Sciatic nerve (tissue), 2 donors: ENCODE data around the gene SLC22A14. TPM values are rescaled to one million over a fixed set of nuclear protein-coding genes. Genes with fewer than 3 reads are reported as not detected.
"Not testable (repeated sequence)": the region's sequence is repeated elsewhere in the genome, so short reads cannot be mapped to it uniquely, and the experiment has no call there.

Source experiments
- ATAC-seq: fragments of 200-7000 bp; cut with Tn5 transposase; one replicate; pipeline ENCODE4 v1.9.1; 2020; ENCODE audit warnings: mild to moderate bottlenecking, moderate library complexity
- DNase-seq: peaks from one replicate; pipeline ENCODE4 v3.0.0-alpha.2; 2020; ENCODE audit warnings: low spot score
- intact Hi-C: fragments of 100-400 bp; cut with DNase I; formaldehyde crosslinking; loops from one replicate; pipeline ENCODE4 v1.14.2; 2022
- total RNA-seq: library from RNA; stranded (reverse); fragmentation: NEBNext Ultra II Directional; extraction: Animal tissue kit (Norgen Biotek cat#: 25700); gene quantifications from one replicate; pipeline ENCODE4 v1.2.1, GENCODE V29; 2021
- donor health status: DM: no; HTN: no; CAD: no.
- donor health status: DM: no; HTN: no; CAD: no.

SLC22A14 gene
- 0.13 TPM for total RNA-seq

GRCh38 chr3:38281895-38282686, at the start of gene SLC22A14:
TSS of gene SLC22A14 (plus strand) at chr3:38282294. CDS start at chr3:38306027, 23,733 bp downstream.
- DNase-seq (no peak), ATAC-seq (no peak)
- intact Hi-C loops: no loop called here

GRCh38 chr3:38232701-38233100, 49.4 kb upstream of the SLC22A14 start:
- DNase-seq: no peak
- ATAC-seq: no peak
- intact Hi-C loops: no loop called here

- DNase-seq (no peak), ATAC-seq (no peak)
- intact Hi-C loops: no loop called here
Measured at GRCh38 chr3:38235466-38235865, 46.6 kb upstream of the SLC22A14 start.

GRCh38 chr3:38238416-38239008, 43.6 kb upstream of the SLC22A14 start:
- DNase-seq (no peak), ATAC-seq (no peak)
- intact Hi-C loops: no loop called here

GRCh38 chr3:38242812-38243211, 39.3 kb upstream of the SLC22A14 start:
- ATAC-seq, intact Hi-C loops, DNase-seq: not testable (repeated sequence)

- intact Hi-C loops: no loop called here
- DNase-seq (no peak), ATAC-seq (no peak)
Measured at GRCh38 chr3:38245930-38246329, 36.2 kb upstream of the SLC22A14 start.

- no peak for DNase-seq
- intact Hi-C loops: no loop called here
- peak; percentile 89 for ATAC-seq
Measured at GRCh38 chr3:38247366-38248035, 34.6 kb upstream of the SLC22A14 start.

GRCh38 chr3:38250198-38250597, 31.9 kb upstream of the SLC22A14 start:
- DNase-seq: no peak
- intact Hi-C loops: no loop called here
- no peak for ATAC-seq

GRCh38 chr3:38251197-38251596, 30.9 kb upstream of the SLC22A14 start:
- intact Hi-C loops: no loop called here
- ATAC-seq (no peak), DNase-seq (no peak)

GRCh38 chr3:38253704-38254103, 28.4 kb upstream of the SLC22A14 start:
- DNase-seq (no peak), ATAC-seq (no peak)
- intact Hi-C loops: no loop called here

GRCh38 chr3:38254872-38255271, 27.2 kb upstream of the SLC22A14 start:
- no peak for DNase-seq
- no peak for ATAC-seq
- intact Hi-C loops: no loop called here

GRCh38 chr3:38255627-38256026, 26.5 kb upstream of the SLC22A14 start:
- intact Hi-C loops: no loop called here
- DNase-seq (no peak), ATAC-seq (peak; percentile 93)

- ATAC-seq (no peak), DNase-seq (no peak)
- intact Hi-C loops: no loop called here
Measured at GRCh38 chr3:38257583-38257982, 24.5 kb upstream of the SLC22A14 start.

GRCh38 chr3:38260474-38260873, 21.6 kb upstream of the SLC22A14 start:
- ATAC-seq: no peak
- intact Hi-C loops: no loop called here
- DNase-seq: no peak

- ATAC-seq: no peak
- DNase-seq: no peak
- intact Hi-C loops: no loop called here
Measured at GRCh38 chr3:38264353-38264771, 17.7 kb upstream of the SLC22A14 start.

GRCh38 chr3:38264779-38265178, 17.3 kb upstream of the SLC22A14 start:
- DNase-seq: no peak
- intact Hi-C loops: no loop called here
- ATAC-seq: no peak

- intact Hi-C loops: no loop called here
- ATAC-seq: no peak
- no peak for DNase-seq
Measured at GRCh38 chr3:38265604-38266307, 16.3 kb upstream of the SLC22A14 start, which contains the start of gene SLC22A13. TSS of gene SLC22A13 (plus strand) at chr3:38265812. CDS start at chr3:38265861, 49 bp downstream.

GRCh38 chr3:38266810-38267209, 15.3 kb upstream of the SLC22A14 start:
- intact Hi-C loops: no loop called here
- DNase-seq (no peak), ATAC-seq (no peak)

- ATAC-seq (no peak), DNase-seq (no peak)
- intact Hi-C loops: no loop called here
Measured at GRCh38 chr3:38267662-38268061, 14.4 kb upstream of the SLC22A14 start.
